ENCODE measurements around the gene CCNT2.
"Not testable (repeated sequence)": the region's sequence is repeated elsewhere in the genome, so short reads cannot be mapped to it uniquely, and the experiment has no call there.

CCNT2 gene

GRCh38 chr2:134918526-134919340 is at the start of gene CCNT2:
TSS of gene CCNT2 (plus strand) at chr2:134918822. CDS start at chr2:134918855, 33 bp downstream.
- DNase-seq = peak; percentile 96

- DNase-seq = no peak
Measured at GRCh38 chr2:134869946-134870736, 48.5 kb upstream of the CCNT2 start.

- no peak for DNase-seq
Measured at GRCh38 chr2:134873152-134873551, 45.5 kb upstream of the CCNT2 start.

- no peak for DNase-seq
Measured at GRCh38 chr2:134875309-134875708, 43.3 kb upstream of the CCNT2 start.

DNA sequence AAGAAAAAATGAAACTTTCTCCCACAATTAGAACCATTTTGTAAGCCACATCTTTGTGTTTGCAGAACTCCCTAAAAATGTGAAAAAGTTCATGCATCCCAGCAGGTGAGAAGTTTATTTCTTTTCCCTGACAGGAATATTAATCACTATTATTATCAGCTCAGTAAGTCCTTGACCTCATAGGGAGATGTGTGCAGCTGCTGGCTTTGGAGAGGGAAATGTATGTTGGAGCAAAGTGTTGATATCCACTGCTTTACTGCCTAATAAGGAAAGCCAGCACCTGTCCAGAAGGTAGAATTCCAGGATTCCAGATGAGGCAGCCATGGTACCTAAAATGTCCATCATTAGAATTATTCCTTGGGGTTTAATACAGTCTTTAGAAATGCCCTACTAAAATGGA is 35.8 kb upstream of the CCNT2 start:
- no peak for DNase-seq

DNA sequence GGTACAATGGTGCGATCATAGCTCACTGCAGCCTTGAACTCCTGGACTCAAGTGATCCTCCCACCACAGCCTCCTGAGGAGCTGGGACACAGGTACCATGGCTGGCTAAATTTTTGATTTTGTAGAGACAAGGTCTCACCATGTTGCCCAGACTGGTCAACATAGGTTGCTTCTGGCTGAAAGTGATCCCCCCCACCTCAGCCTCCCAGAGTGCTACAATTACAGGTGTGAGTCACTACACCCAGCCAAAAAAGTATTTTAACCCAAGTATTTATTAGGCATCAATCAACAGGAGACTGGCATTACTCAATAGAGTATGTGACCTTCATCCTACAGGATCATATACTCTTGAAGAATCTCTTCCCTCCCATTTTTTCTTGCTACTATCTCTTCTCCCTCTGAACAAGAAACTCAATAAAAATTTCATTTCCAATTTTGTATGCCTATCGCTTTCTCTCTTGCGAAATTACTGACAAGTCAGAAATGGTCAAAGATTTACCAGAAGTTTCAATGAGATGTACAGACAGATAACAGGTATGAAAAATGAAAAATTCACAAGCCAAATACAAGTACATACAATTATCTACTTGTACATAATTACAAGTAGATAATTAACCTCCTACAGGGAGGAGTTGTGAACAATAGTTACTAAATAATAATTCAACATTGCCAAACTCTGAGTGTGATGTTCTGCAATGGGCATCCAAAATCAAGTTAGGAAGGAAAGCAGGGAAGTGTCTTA is 34.9 kb upstream of the CCNT2 start:
- no peak for DNase-seq

GRCh38 chr2:134884435-134884834 is 34.2 kb upstream of the CCNT2 start:
- no peak for DNase-seq

DNA sequence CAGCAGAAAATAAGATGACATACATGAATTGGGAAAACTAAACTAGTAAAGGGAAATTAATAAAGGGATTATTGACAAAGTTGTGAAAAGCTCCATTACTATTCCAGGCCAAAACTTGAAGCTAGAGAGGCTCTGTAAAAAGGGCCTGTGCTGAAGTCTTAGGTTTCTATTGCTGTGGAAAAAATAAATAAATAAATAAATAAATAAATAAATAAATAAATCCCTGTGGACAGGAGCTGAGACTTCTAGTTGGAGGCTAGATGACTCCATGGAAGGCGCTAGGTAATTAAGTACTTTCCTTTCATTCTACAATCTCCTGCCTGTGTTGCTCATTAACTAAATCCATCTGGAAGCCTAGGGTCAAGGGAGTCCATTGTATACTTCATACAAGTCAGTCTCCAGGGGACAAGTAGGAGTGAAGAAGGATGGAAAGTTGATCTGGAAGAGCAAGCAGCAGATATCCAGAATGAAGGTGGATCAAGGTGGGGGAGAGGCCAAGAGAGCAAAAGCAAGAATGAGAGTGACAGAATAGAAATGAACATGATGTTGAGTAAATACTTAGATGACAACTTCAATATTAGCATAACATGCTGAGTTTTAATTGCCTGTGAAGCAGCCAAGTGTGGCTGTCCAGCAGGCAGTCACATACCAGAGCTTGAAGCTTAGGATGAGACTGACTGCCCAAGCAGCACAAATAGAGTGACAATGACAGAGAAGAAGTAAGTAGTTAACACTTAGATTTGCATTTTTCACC is 26.2 kb upstream of the CCNT2 start:
- no peak for DNase-seq

- DNase-seq = no peak
Measured at GRCh38 chr2:134897932-134898331, 20.7 kb upstream of the CCNT2 start.

- DNase-seq = no peak
Measured at GRCh38 chr2:134899204-134899603, 19.4 kb upstream of the CCNT2 start.

DNA sequence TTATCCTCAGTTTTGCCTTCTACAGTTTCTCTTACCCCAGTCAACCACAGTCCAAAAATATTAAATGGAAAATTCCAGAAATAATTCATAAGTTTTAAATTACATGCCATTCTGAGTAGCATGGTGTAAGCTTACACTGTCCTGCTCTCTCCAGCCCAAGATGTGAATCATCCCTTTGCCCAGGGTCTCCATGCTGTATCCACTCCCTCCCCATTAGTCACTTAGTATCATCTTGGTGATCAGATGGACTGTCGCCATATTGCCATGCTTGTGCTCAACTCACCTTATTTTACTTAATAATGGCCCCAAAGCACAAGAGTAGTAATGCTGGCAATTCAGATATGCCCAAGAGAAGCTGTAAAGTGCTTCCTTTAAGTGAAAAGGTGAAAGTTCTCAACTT is 18.5 kb upstream of the CCNT2 start:
- DNase-seq = peak; percentile 38

DNA sequence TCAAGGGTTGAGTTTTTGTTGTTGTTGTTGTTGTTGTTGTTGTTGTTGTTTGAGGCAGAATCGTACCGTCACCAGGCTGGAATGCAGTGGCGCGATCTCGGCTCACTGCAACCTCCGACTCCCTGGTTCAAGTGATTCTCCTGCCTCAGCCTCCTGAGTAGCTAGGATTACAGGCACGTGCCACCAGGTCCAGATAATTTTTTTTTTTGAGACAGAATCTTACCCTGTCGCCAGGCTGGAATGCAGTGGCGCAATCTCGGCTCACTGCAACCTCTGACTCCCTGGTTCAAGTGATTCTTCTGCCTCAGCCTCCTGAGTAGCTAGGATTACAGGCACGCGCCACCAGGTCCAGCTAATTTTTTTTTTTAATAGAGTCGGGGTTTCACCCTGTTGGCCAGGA is 14.9 kb upstream of the CCNT2 start:
- DNase-seq = not testable (repeated sequence)

- DNase-seq = no peak
Measured at GRCh38 chr2:134905168-134905567, 13.5 kb upstream of the CCNT2 start.

- no peak for DNase-seq
Measured at GRCh38 chr2:134906726-134907125, 11.9 kb upstream of the CCNT2 start.

GRCh38 chr2:134907441-134908116 is 11.0 kb upstream of the CCNT2 start:
- DNase-seq = not testable (repeated sequence)

GRCh38 chr2:134910763-134911399 is 7.7 kb upstream of the CCNT2 start:
- DNase-seq = no peak

- DNase-seq = no peak
Measured at GRCh38 chr2:134911400-134911785, 7.2 kb upstream of the CCNT2 start.

GRCh38 chr2:134912361-134912760 is 6.3 kb upstream of the CCNT2 start:
- DNase-seq = no peak

DNA sequence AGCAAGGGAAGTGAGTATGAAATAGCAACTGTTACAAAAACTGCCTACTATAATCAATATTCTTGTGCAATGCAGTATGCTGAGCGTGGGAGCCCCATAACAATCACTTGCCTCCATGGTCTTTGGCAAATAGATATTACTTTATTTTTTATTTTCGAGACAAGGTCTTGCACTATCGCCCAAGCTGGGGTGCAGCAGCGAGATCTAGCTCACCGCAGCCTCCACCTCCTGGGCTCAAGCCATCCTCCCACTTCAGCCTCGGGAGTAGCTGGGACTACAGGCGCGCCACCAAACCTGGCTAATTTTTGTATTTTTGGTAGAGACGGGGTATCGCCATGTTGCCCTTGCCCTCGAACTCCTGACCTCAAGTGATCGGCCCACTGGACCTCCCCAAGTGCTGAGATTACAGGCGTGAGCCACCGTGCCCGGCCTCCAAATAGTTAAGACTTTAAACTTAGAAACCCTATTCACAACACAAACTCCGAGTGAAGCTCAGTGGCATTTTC is 1.2 kb upstream of the CCNT2 start:
- DNase-seq = no peak

DNA sequence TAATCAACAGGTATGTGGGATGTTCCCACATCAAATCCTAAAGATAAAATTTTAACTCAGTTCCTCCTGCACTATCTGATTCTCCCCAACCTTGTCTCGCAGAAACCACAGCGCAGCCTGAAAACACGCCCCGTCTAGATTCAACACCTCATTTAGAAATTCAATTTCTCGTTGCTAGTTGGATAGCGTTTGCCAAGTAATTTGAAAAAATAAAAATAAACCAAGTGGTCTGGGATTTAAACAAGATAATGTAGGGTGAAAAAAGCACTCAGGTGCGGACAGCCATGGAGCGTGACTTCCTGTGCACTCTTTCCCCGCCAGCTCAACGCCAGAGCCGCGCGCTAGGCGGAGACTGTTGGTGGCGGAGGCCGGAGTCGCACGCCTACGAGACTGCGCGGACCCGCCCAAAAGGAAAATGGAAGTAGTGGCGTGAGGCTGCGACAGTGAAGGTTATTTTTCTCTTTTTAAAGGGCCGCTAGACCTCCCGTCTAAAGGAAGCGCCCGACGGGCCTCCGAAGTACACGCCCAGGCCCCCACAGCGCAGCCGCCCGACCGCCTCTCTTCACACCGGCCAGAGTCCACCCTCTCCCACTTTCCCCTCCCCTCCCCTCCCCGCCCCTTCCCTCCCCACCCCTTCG is 615 bp upstream of the CCNT2 start:
- DNase-seq = peak; percentile 96

All from amniotic stem cell (primary cell).